ENCODE measurements around the gene TMEM179.

DNA sequence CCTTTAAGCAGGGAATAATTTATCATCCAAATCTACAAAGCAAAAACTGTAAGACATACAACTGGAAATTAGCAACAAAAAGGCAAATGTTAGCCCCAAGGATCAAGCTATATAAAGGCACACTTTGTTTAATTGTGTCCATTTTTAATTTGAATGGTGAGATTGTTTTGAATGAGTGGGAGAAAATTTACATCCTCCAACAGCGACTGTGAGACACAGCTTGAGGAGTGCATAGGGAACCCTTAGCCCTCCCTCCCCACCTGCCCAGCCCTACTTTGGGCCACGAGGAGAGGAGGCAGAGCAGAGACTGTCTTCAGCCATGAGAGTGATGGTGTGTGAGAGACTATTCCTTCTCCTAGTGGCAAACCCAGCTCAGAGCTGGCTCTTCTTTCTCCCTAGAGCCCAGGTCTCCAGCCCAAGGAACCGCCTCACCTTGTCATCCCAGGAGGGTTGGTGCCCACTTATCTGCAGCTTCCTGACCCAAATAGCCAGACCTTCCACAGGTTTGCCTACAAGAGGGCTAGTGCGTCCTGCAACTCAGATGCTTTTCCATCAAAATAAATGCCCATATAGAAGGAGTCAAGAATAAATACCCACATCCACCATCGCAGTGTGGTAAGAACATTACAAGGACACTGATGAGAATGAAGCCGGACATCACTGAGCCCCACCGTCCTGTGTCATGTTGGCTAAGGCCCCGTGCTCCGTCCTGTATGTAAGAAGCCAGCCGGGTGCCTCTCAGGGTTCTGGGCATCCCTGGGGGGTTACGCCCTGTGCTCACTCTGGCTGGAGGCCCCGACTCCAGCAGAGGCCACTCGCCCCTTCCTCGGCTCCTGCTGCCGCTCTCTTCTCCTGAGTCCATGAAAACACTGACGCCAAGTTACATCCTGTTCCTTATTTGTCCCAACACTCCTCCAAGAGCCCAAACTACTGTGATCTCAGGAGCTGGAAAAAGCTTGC lies 61.4 kb downstream of the TMEM179 start:
- TF ChIP-seq, protein P1, sequence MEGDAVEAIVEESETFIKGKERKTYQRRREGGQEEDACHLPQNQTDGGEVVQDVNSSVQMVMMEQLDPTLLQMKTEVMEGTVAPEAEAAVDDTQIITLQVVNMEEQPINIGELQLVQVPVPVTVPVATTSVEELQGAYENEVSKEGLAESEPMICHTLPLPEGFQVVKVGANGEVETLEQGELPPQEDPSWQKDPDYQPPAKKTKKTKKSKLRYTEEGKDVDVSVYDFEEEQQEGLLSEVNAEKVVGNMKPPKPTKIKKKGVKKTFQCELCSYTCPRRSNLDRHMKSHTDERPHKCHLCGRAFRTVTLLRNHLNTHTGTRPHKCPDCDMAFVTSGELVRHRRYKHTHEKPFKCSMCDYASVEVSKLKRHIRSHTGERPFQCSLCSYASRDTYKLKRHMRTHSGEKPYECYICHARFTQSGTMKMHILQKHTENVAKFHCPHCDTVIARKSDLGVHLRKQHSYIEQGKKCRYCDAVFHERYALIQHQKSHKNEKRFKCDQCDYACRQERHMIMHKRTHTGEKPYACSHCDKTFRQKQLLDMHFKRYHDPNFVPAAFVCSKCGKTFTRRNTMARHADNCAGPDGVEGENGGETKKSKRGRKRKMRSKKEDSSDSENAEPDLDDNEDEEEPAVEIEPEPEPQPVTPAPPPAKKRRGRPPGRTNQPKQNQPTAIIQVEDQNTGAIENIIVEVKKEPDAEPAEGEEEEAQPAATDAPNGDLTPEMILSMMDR (IDR thresholded peaks at IDR 0.05; ENCODE audit: poor library complexity): no peak
- TF ChIP-seq EZH2 (IDR thresholded peaks at IDR 0.05; ENCODE audit: borderline replicate concordance): no peak
- TF ChIP-seq EZH2phosphoT487 (IDR thresholded peaks at IDR 0.05; ENCODE audit: low read depth, severe bottlenecking, unreplicated experiment): no peak
